Endometrial microvascular endothelial cells (primary cell): ENCODE results near the gene HDC. TPM values are rescaled to one million over a fixed set of nuclear protein-coding genes. Genes with fewer than 3 reads are reported as not detected.

Experiments
- in situ Hi-C: cut with HindIII; loops from 2 replicates; pipeline ENCODE4 v1.10.0; 2017; ENCODE audit warnings: low sequenced_read_pairs, low pct_unique_long_range_greater_than_20kb; ENCODE audit errors: inconsistent ontology term
- total RNA-seq: library from RNA; depleted of rRNA; stranded (reverse); fragments of >200 nt; gene quantifications from one replicate; pipeline ENCODE4 v1.2.3, GENCODE V29; 2015; ENCODE audit errors: inconsistent ontology term

Gene HDC
- total RNA-seq, 1 donor from 2014 or later: not detected

DNA sequence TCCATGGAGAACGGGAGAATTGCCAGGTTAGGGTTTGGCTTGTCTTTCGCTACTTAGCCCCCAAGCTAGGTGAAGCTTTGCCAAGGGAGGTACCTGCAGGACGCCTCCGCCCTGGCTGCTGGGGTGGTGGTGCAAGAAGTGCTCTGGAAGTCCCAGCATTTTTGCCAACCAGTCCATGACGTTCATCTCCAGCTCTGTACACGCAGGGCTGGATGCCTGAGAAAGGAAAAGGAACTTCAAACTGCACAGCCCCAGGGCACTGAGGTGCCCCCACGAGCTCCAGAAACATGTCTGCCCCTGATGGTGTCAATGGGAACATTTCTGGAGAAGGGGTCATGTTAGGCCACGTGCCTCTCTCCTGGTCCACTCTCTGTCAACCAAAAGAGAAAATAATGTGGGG is 8.2 kb downstream of the HDC start:
- in situ Hi-C loops: no loop called here

DNA sequence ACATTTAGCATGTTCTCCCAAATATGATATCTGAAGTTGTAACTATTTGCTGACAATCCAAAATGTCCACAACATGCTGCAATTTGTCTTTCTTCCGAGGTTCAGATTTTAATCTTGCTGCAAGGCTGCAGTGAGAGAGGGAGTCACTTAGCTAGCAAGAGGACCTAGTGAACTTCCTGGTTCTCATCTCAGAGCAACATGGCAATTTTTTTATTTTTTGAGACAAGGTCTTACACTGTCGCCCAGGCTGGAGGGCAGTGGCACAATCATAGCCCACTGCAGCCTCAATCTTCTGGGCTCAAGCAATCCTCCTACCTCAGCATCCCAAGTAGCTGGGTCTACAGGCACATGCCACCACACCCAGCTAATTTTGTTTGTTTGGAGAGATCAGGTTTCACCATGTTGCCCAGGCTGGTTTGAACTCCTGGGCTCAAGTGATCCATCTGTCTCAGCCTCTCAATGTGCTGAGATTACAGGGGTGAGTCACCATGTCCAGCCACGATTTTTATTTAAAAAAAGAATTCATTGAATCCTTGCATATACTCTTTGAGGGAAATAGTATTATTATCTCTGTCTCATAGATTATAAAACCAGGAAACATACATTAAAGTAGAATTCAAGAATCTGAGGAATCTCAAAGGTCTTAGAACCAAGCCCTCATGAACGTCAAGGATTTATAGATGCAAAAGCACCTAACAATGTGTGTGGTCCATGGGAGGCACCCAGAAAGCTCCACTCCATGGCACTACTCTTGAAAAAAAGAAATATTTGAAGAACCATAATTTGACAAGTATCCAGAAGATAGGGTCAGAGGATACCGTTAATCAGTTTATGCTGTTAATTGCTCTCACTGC is 9.1 kb downstream of the HDC start:
- in situ Hi-C loops: no loop called here

DNA sequence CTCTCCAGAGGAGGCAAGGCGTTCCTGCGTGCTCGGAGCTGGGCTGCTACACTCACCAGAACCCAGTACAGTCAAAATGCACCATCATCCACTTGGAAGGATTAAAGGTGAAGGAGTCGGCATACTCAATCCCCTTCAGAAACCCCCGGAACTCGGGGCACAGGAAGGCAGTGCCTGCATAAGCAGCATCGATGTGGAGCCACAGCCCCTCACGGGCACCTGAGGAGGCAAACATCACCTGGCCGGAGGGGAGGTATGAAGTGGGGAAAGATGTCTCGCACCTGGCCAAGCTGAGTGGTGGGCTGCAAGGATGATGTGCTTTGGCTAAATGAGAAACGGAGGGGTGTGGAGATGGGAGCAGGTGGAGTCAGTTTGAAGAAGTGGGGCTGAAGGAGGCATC is 13.0 kb downstream of the HDC start:
- in situ Hi-C loops: no loop called here

DNA sequence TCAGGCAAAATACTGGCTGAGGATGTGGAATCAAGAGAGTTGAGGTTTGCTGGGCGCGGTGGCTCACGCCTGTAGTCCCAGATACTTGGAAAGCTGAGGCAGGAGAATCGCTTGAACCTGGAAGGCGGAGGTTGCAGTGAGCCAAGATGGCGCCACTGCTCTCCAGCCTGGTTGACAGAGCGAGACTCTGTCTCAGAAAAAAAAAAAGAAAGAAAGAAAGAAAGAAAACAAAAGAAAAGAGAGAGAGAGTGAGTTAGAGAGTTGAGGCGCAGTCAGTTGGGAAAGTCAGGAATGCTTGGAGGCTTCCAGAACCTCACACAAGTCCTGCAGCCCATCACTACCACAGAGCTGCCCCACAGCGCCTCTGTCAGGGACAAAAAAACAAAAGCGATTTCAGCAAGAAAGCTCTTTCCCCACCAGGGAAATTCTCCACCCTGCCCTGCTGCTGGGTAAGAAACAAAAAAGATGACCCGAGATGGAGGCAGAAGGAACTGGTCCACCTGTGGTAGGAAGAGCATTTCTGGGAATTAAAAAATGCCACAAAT is 13.8 kb downstream of the HDC start:
- in situ Hi-C loops: no loop called here

DNA sequence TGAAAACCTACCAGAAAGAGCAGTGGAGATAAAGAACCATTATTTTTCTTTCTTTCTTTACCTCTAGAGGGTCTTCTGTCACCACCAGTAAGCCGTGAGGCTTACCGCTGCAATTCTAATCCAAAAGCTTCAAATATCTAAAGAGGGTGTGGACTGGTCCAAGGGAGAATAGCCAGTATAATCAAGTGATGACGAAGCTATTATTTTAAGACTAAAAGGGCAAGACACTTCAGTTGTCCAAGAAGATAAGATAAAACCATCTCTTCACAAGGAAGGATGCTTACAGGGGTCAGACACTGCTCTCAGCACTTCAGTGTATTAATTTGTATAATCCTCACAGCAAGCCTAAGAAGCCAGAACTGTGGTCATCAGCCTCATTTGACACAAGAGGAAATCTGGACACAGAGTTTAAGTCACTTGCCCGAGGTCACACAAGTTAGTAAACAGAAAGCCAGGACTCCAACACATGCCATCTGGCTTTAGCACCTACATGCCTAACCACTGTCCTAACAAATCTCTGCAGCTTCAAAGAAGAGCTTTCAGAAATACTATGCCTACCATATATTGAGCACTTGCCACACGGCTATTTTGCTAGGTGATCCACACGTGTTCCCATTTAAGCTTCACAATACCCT is 14.6 kb downstream of the HDC start:
- in situ Hi-C loops: no loop called here

DNA sequence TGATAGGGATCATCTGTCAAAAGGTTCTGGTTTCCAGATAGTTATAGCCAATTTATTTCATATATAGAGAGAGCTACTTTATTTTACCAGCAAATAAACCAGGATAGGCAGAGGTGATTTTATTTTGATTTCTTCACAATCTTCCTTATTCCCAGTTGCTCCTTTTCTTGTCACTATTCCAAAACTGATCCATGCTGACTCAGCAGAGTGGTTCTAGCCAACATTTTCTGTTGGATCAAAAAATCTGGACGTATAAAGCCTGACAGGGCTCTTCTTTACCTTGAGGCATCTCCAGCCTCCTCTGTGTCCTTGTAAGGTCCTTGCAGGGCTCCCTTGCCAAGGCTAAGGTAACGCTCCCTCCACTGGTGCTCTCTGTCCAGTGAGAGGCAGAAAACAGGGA is 15.8 kb downstream of the HDC start:
- in situ Hi-C loops: no loop called here

DNA sequence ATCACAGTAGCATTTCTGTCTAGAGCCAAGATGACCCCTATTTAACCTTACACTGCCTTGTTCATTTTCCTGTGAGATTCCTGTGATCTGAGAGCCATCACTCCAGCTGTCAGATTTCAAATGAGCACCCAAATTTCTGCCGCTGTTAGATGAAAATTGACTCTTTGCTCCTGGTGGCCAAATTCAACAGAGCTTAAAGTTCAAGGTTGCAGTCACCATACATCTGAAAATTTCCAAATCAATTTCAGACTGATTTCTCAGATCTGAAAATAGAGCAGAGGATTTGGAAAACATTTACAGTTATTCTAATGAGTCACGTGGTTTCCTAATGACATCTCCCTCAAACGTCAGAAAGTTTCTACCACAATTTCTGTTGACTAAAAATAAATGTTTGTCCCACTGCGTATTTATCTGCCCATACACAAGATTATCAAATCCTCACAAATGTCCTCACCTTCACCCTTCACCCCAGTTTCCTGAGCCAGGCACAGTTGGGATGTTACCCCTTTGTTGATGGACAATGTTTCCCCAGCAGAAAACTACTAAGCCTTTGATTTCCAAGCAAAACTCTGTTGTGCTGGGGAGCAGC is 16.4 kb downstream of the HDC start:
- in situ Hi-C loops: no loop called here

DNA sequence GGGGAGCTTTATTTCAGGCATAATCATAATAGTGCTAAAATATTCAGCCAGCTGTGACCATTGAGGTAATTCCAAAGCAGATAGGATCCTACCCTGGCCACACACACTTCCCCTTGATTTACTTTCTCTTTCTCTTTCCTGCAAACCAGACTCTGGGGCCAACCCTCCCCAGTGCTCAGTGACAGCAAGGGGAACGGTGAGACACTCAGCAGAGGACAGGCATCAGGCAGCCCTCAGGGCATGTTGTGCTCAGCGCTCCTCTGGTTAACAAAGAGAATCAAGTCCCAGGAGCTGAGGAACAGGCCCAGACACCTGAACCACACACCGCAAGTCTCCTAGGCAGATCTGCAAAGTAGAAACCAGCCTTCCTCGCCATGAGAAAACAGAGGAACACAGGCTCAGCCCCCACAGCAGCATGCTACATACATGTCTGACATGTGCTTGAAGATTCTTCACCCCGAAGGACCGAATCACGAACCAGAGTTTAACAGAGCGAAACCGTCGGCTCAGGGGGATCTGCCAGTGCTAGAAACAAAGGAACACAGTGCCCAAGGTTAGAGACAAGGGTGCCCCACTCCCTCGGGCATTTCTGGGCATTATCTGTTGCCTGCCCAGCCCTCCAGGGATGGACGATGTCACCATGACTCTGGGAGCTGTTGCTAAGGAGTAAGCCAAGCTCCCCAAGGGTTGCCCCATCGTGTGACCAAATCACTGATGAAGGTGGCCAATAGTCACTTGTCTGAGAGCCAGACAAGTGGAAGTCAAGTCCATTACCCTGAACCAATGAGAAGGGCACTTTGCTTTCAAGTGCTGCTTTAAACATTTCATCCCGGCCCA is 17.5 kb downstream of the HDC start:
- in situ Hi-C loops: no loop called here

DNA sequence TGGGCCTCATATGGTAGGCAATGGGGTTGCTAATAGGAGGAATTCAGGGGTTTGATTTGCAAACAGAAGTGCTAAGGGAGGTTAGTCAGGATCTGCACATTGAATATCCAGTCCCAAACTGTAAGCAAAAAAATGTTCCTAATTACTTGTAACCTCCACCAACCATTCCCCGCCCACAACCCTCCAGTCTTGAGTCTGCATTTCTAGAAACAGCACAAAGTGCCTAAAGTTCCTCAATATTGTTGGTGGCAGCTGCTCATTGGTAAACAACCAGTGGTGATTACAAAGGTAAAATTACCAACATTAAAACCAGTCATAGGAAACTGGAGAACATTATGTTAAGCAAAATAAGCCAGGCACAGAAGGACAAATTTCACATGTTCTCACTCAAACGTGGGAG is 18.9 kb downstream of the HDC start:
- in situ Hi-C loops: no loop called here

DNA sequence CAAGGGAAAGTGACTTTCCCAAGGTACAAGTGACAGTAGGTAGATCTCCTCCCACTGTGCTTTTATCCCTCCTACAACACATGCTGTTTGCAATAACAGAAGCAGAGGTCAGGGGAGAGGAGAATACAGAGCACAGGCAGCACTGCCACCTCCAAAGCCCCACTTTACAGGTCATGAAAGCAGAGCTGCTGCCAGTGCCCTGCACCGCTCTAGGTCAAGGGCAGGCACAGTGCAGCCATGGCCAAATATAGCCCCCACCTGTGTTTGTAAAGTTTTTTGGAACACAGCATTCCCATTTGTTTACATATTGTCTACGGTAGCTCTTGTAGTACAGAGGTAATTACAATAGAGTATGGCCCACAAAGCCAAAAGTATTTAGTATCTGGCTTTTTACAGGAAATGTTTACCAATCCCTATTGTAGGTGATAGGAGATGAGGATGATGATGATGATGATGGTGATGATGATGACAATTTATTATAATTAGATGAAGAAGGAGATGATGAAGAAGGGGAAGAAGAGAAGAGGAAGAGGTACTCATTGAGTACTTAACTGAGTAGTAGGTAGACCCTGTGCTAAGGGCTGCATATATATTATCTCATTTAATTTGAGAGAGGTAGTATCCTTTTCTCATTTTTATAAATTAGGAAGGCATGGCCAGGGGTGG is 20.4 kb downstream of the HDC start:
- in situ Hi-C loops: no loop called here

DNA sequence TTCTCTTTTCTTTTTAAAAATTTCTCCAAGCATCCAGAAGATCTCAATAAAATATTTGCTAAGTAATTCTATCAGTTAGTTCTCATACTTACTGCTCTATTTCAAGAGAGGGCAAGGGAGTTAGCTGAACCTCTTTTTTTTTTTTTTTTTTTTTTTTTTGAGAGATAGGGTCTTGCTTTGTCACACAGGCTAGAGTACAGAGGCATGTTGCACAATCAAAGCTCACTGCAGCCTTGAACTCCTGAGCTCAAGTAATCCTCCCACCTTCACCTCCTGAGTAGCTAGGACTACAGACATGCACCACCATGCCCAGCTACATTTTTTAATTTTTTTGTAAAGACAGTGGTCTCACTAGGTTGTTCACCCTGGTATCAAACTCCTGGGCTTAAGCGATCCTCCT is 21.4 kb downstream of the HDC start:
- in situ Hi-C loops: no loop called here

DNA sequence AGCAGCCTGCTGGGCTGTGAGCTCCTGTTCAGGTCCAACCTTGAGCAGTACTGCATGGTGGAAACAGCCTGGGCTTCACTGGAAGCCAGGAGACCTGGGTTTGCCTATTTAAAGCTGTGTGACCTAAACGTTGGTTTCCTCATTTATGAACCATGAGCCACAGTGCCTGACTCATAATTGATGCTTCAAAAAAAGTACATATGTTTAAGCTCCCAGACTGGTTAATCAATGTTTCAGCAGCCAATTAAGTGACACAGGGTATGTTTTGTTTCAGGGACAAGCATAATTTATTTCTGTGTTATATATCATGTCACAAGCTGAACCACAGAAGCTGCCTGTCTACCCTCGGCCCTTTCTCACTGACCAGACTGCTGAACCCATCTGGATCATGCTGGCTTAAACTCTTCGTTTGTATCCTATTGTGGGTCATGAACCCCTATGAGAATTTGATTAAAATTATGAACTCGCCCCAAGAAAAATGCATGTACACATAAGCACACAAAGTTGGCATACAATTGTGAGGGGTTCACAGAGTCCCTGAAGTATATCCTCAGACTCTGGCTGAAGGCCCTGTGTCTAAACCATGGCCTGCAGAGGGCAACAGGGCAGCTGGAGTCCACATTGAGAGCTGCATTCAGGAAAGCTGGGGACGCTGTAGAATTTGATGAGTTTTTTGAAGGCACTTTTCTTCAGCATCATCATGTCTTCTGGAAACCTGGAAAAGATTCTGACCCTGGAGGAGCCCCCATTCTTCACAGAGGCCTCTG is 23.7 kb downstream of the HDC start:
- in situ Hi-C loops: no loop called here

DNA sequence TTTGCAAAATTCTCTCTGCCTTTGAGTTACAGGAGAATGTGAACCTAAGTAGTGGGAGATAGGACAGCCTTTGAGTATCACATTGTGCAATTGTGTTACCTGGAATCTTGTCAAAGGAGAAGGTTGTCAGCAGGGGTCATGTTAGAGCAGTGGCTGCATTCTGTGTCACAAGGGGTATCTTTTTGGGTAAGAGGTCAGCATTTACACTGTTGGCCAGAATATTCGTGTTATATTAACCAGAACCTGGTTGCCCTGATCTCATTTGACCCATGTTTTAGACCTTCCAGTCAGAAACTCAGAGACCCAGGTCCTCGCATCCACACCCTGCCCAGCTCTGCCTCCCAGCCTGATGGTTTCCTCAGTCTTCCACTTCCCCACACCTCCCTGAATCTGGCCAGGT is 27.3 kb downstream of the HDC start:
- in situ Hi-C loops: no loop called here

DNA sequence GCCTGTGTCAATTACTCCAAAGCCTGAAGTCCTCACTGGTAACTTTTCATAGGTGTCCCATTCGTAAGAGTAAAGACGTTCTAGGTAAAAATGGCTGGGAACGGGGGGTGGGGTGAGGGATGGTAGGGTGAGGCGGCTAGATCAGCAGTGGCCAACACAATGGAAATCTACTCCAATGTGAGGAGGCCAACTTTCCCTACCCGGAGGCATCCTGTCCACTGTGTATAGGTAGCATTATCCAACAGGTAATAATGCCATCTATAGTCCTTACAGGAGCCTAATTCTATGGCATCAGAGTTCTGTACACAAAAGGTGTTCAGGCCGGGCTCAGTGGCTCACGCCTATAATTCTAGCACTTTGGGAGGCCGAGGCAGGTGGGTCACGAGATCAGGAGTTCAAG is 29.1 kb downstream of the HDC start:
- in situ Hi-C loops: no loop called here

DNA sequence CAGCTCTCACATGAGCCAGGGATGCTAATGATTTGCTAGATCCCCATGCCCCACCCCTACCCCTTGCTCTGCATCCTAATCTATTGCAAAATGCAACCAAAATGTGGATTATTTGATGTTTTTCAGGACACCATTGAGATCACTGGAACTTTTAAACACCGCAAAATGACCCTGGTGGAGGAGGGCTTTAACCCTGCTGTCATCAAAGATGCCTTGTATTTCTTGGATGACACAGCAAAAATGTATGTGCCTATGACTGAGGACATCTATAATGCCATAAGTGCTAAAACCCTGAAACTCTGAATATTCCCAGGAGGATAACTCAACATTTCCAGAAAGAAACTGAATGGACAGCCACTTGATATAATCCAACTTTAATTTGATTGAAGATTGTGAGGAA is 29.7 kb downstream of the HDC start:
- in situ Hi-C loops: no loop called here

DNA sequence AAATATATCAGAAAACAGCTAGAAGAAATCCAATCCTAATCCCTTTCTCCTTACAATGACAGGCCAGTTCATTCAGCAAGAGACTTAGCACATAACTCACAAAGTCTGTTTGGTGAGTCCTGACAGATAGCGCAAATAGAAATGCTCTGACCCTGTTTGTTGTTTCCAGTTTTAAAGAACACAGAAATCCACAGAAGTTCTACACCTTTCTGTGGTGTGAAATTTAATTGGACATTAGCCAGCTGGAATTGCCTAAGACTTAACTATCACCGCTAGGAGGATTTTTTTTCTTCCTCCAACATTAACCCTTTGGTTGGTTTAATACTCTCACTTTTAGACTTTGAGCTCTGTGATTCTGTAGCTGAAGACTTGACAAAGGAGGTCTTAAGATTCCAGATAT is 30.8 kb downstream of the HDC start:
- in situ Hi-C loops: no loop called here

DNA sequence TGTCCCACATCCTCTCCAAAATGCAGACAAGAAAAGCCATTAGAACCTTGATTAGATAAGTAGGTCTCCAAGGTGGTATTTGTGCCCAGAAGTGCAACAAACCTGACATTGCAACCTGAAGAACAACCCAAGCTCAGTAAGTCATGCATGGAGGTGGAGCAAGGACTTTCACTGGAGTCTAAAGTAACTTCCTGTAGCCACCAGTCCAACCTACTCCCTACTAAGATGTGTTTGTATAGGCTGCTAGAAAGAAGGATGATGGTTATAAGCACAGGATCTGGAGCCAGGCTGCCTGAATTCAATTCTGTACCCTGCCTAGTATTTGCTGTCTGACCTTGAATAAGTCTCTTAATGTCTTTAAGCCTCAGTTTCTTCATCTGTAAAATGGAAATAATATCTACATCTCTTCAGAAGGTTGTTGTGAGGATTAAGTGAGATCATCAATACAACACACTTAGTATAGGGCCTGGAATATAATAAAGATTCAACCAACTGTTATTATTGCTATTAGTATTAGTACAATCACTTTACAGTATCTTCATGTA is 32.3 kb downstream of the HDC start:
- in situ Hi-C loops: no loop called here

DNA sequence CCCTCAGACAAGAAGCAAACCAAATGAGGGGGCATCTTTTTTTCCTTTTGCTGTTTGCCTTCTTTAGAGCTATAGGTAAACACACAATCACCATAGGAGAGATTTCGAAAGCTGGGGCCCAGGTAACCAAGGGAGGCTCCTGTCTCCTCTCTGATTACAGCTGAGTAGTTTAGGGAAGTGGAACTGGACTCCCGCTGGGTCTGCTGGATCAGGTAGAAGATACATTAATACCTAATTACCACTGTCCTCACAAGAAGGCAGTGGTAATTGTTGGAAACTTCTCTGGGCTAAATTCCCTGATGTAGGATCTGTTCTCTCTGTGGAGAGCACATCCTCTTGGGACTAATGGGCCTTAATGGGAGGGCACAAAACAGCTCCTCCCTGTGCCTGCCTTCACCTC is 32.7 kb downstream of the HDC start:
- in situ Hi-C loops: no loop called here
